ENCODE results near the gene CDK6.
"Not testable (repeated sequence)": the region's sequence is repeated elsewhere in the genome, so short reads cannot be mapped to it uniquely, and the experiment has no call there.

CDK6 gene

DNA sequence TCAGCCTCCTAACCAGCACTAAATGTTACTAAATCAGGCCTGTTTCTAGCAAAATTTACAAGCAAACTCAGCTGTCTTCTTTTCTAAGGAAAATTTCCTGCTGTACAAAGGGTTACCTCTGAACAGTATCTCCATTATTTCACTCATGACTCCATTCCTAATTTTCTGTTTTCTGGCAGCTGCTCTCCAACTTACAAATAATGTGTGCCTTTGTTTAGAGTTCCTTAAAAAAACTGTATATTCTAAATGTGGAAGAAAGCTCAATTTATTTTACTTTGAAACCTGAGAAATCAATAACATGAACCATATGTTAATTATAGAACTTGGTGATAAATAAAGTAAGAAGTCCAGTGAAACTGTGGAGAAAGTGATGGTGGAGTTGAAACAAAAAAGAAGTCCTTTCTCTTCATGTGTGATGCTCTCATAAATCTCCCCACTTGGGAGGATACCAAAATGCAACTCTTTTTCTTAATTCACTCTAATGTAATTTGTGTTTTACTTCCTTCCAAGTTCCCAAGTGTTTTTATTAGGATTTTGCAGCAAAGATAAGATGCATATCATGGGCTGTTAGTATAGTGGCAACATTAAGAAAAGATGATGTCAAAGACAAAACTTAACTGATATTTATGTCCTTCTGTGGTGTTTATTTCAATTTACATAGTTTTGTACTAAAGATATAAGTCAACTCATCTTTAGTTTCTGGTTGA lies 74.8 kb downstream of the CDK6 start:
- no peak for DNase-seq (ENCODE audit: low read depth in 3 of 3)

GRCh38 chr7:92758796-92759431 lies 77.5 kb downstream of the CDK6 start:
- no peak for DNase-seq (ENCODE audit: low read depth in 3 of 3)

DNA sequence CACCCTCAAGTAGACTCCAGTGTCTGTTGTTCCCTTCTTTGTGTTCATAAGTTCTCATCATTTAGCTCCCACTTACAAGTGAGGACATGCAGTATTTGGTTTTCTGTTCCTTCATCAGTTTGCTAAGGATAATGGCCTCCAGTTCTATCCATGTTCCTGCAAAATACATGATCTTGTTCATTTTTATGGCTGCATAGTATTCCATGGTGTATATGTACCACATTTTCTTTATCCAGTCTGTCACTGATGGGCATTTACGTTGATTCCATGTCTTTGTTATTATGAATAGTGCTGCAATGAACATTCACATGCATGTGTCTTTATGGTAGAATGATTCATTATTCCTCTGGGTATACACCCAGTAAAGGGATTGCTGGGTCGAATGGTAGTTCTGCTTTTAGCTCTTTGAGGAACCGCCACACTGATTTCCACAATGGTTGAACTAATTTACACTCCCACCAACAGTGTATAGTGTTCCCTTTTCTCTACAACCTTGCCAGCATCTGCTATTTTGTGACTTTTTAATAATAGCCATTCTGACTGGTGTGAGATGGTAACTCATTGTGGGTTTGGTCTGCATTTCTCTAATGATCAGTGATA lies 79.0 kb downstream of the CDK6 start:
- DNase-seq (ENCODE audit: low read depth in 3 of 3) = not testable (repeated sequence)

DNA sequence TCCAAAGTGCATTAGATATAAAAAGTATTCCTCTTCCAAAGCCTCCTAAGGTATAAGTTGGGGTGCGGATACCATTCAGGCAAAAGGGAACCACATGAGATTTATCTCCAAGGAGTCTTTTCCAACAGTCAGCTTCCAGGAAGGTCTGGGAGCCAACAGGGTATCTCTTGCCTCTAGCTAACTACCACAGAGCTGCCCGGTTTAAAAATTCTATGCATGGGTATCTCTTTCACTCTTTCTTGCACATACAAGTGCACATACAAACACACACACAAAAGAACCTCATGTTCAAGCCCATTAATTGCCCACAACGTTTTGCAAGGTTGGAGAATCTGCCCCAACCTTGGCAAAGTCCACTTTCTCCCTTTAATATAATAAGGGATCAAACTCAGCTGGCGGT lies 80.7 kb downstream of the CDK6 start:
- DNase-seq (ENCODE audit: low read depth in 3 of 3) = no peak

- DNase-seq (ENCODE audit: low read depth in 3 of 3) = no peak
Observed at GRCh38 chr7:92754919-92755581, 81.3 kb downstream of the CDK6 start.

GRCh38 chr7:92753614-92754013 lies 82.8 kb downstream of the CDK6 start:
- DNase-seq (ENCODE audit: low read depth in 3 of 3) = no peak

GRCh38 chr7:92751902-92752901 lies 84.2 kb downstream of the CDK6 start:
- no peak for DNase-seq (ENCODE audit: low read depth in 3 of 3)

- no peak for DNase-seq (ENCODE audit: low read depth in 3 of 3)
Observed at GRCh38 chr7:92750946-92751345, 85.4 kb downstream of the CDK6 start.

DNA sequence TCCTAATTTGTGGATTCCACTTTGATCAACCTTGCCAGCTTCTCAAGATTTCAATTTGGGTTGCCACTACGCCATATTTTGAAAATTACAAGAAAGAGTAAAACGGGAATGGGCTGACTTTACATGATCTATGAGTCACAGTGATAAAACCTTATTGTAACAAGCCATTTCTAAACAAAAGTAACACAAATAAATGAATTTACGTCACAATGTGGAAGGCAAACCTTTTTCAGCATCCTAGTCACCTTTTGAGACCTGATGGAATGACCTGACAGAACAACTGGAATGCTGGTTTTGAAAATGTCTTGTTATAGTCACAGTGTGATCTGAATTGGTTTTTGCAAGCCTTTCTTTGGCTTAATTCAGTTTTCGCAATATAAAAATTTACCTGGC lies 85.9 kb downstream of the CDK6 start:
- DNase-seq (ENCODE audit: low read depth in 3 of 3) = no peak

DNA sequence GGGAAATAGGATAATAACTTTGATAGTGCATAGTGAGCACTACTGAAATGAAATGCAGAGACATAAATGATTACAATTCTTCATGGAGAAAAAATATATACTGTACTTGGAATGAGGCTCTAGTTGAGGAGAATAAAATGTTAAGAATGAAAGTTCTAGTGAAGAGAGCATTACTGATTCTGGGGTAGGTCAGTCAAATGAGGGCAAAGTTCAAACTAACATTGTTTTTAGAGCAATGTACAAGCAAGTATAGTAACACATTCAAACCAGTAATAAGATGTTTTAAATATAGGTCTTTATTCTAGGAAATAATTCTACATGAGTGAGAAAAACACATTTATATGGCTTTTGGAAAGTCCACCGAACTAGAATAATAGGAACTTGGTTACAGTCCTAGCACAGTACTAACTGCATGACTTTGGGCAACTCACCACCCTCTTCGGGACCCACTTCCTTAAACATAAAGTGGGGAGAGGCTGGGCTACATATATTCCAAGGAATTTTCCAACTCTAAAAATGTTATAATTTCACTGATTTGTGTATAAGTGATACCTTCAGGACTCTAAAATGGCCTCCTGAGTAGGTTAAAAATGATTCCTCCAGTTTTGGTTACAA lies 86.4 kb downstream of the CDK6 start:
- no peak for DNase-seq (ENCODE audit: low read depth in 3 of 3)

- DNase-seq (ENCODE audit: low read depth in 3 of 3) = no peak
Observed at GRCh38 chr7:92749327-92749755, 87.0 kb downstream of the CDK6 start.

GRCh38 chr7:92748495-92748894 lies 87.9 kb downstream of the CDK6 start:
- DNase-seq (ENCODE audit: low read depth in 3 of 3) = no peak

DNA sequence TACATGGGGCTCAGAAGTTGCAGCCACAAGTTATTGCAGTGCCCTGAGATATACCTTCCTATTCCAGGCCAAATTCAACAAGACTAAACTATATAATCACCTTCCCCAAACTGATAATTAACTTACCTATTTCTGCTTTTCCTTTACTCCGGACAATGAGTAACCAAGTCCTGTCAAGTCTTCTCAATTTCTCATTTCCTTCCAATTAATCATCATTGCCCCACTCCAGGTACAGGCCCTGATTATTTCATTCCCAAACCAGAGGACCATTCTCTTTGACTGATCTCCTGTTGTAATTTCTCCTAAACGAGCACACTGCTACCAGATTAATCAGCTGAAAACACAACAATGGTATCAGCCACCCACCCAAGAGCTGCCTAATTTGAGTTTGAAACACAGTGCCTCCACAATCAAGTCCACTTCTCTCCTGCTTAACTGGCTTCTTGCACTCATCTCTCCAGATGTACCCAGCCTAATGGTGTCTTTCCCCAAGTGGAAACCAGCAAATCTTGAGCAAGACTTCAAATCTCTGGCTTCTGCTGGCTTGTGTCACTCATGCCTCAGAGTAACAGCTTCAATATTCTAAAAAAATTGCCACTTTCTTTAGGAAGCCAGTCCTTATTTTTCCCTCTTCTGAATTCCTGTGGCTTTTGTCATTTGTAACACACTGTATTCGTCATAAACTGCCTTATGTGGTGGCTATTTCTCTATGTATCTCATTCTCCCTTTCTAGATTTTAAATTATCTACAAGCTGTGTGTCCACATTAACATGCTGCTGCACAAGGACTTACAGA lies 89.1 kb downstream of the CDK6 start:
- no peak for DNase-seq (ENCODE audit: low read depth in 3 of 3)

DNA sequence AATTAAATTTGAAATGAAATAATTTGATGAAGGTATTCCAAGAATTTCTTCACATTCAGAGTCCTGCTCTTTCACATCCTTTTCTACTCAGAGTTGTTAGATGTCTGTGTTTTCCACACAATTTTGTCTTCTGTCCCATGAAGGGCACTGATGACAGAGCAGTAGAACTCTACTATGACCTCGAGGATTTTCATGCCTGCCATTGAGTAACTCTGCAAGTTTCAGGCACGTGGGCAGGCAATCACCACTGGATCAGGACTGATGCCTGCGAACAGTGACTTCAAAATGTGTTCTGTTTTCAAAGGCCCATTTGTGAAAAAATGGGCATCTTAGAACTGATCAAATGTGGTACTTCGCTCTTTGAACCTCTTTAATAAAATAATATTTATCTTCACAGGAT lies 91.1 kb downstream of the CDK6 start:
- DNase-seq (ENCODE audit: low read depth in 3 of 3) = no peak

GRCh38 chr7:92744180-92744579 lies 92.2 kb downstream of the CDK6 start:
- DNase-seq (ENCODE audit: low read depth in 3 of 3) = not testable (repeated sequence)

DNA sequence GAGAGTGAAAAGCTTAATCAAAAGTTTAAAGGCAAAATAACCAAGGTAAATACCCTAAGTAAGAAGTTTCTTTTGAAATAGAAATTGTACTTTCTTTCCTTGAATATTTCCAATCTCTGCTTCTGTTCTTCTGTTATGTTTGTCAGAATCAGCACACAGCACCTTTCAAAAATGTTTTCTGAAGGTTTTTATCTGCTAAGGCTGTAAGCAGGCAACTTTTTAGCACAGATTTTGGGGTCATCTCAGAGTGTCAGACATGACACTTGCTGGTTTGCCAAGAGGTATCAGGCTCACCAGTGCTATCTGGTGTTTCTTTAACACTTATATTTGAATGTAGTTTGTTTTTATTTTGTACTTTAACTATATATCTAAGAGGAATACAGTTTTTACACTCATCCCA lies 94.2 kb downstream of the CDK6 start:
- DNase-seq (ENCODE audit: low read depth in 3 of 3) = no peak

- DNase-seq (ENCODE audit: low read depth in 3 of 3) = no peak
Observed at GRCh38 chr7:92740700-92741126, 95.7 kb downstream of the CDK6 start.

DNA sequence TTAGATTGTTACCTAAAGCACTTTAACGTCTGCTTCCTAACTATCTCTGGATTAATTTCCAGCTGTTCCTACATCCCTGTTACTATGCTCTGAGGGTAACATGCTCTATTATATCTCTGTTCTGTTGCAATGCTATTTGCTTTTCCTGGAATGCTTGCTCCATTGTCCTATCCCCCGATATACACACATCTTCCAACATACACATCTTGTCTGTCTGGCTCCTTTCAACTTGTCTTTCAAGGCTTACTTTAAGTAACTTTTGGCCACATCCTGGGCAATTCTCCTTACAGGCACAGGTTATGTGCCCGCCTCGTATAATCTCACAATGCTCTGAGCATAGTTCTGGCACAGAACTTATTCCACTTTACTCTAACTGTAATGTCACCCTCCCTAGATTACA lies 96.2 kb downstream of the CDK6 start:
- no peak for DNase-seq (ENCODE audit: low read depth in 3 of 3)

GRCh38 chr7:92739091-92739490 lies 97.3 kb downstream of the CDK6 start:
- no peak for DNase-seq (ENCODE audit: low read depth in 3 of 3)

DNA sequence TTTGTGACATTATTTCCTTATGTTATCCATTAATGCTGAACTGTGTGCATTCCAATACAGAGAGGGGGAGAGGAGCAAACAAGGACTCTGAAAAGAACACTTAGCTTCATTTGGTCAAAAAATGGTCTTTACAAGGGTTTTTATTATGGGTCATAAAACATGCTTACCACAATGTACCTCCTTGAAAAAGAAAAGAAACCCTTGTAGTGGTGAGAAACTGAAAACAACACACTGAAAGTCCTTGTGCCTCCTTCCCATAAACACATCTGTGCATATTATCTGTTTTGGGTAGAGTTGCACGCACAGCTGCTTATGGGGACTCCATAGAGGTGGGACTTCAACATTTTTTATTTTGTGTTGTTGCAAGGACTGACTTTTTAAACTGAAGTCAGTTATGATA lies 98.7 kb downstream of the CDK6 start:
- no peak for DNase-seq (ENCODE audit: low read depth in 3 of 3)
